WTC11 (cell line): ENCODE results near the gene ZBTB25. TPM values are rescaled to one million over a fixed set of nuclear protein-coding genes. Genes with fewer than 3 reads are reported as not detected.
A peak's percentile ranks its signal among the peaks of the same experiment; 100 is the strongest.

Source experiments
- ATAC-seq: fragments of 200-7000 bp; cut with Tn5 transposase; 2 replicates; pipeline ENCODE4 v1.10.0; 2021; ENCODE audit warnings: mild to moderate bottlenecking, moderate library complexity
- CTCF ChIA-PET: fragments of 300-600 bp; sonication (Branson Sonifier 250); formaldehyde crosslinking; loops from one replicate; lab custom pipeline; 2021; ENCODE audit warnings: antibody characterized with exemption; lab: Charles Lee
- POLR2A ChIA-PET: fragments of 350-600 bp; sonication (Branson Sonifier 250); formaldehyde crosslinking; loops from one replicate; lab custom pipeline; 2021; ENCODE audit warnings: antibody characterized with exemption; lab: Charles Lee
- DNase-seq: peaks from one replicate; pipeline ENCODE4 v3.0.0; 2021; ENCODE audit warnings: low spot score
- H3K27ac Mint-ChIP-seq: 2 replicates; pipeline ENCODE4 v1.8.0; 2021; ENCODE audit warnings: mixed read lengths
- H3K27me3 Mint-ChIP-seq: 2 replicates; pipeline ENCODE4 v1.8.0; 2021; ENCODE audit warnings: low read depth, mild to moderate bottlenecking, moderate library complexity, mixed read lengths
- H3K36me3 Mint-ChIP-seq: 2 replicates; pipeline ENCODE4 v1.8.0; 2021; ENCODE audit warnings: mixed read lengths
- H3K4me1 Mint-ChIP-seq: 2 replicates; pipeline ENCODE4 v1.8.0; 2022; ENCODE audit warnings: mixed read lengths
- H3K4me3 Mint-ChIP-seq: 2 replicates; pipeline ENCODE4 v1.8.0; 2021; ENCODE audit warnings: mild to moderate bottlenecking, moderate library complexity, mixed read lengths
- H3K9me3 Mint-ChIP-seq: 2 replicates; pipeline ENCODE4 v1.8.0; 2021; ENCODE audit warnings: mixed read lengths
- CREM ChIP-seq: sonication (generic); formaldehyde crosslinking; IDR thresholded peaks from 2 replicates; pipeline ENCODE4 v1.8.1; 2022; ENCODE audit warnings: mild to moderate bottlenecking, missing genetic modification reagents, moderate library complexity
- ETV6 ChIP-seq: sonication (generic); formaldehyde crosslinking; IDR thresholded peaks from 2 replicates; pipeline ENCODE4 v1.8.1; 2022; ENCODE audit warnings: mild to moderate bottlenecking, missing genetic modification reagents
- FOXK1 ChIP-seq: sonication (generic); formaldehyde crosslinking; IDR thresholded peaks from 2 replicates; pipeline ENCODE4 v1.8.0; 2022; ENCODE audit warnings: mild to moderate bottlenecking, moderate library complexity, missing genetic modification reagents
- FOXP1 ChIP-seq: sonication (generic); formaldehyde crosslinking; IDR thresholded peaks from 2 replicates; pipeline ENCODE4 v1.8.0; 2022; ENCODE audit warnings: missing genetic modification reagents, mild to moderate bottlenecking, moderate library complexity, borderline replicate concordance
- FOXP4 ChIP-seq: sonication (generic); formaldehyde crosslinking; IDR thresholded peaks from 2 replicates; pipeline ENCODE4 v1.8.0; 2022; ENCODE audit warnings: mild to moderate bottlenecking, missing genetic modification reagents
- HMGXB4 ChIP-seq: sonication (generic); formaldehyde crosslinking; IDR thresholded peaks from 2 replicates; pipeline ENCODE4 v1.8.1; 2023; ENCODE audit warnings: mild to moderate bottlenecking, moderate library complexity, missing genetic modification reagents
- JAZF1 ChIP-seq: fragments of 250-450 bp; sonication (Bioruptor Pico); IDR thresholded peaks from 2 replicates; pipeline ENCODE4 v1.9.0; 2021; ENCODE audit warnings: moderate library complexity, mild to moderate bottlenecking, inconsistent platforms
- KAT7 ChIP-seq: sonication (generic); formaldehyde crosslinking; IDR thresholded peaks from 2 replicates; pipeline ENCODE4 v1.8.1; 2023; ENCODE audit warnings: missing genetic modification reagents, mild to moderate bottlenecking, borderline replicate concordance
- NFE2L1 ChIP-seq: sonication (generic); formaldehyde crosslinking; IDR thresholded peaks from 2 replicates; pipeline ENCODE4 v1.8.1; 2023; ENCODE audit warnings: missing genetic modification reagents
- NFYB ChIP-seq: sonication (generic); formaldehyde crosslinking; conservative IDR thresholded peaks from 2 replicates; pipeline ENCODE4 v1.8.0; 2022; ENCODE audit warnings: low read depth, missing genetic modification reagents
- NR3C1 ChIP-seq: sonication (generic); formaldehyde crosslinking; conservative IDR thresholded peaks from 2 replicates; pipeline ENCODE4 v1.8.1; 2023; ENCODE audit warnings: low read depth, mild to moderate bottlenecking, missing genetic modification reagents
- PREB ChIP-seq: sonication (generic); formaldehyde crosslinking; IDR thresholded peaks from 2 replicates; pipeline ENCODE4 v1.8.1; 2022; ENCODE audit warnings: mild to moderate bottlenecking, missing genetic modification reagents, moderate library complexity, borderline replicate concordance
- TEAD1 ChIP-seq: sonication (generic); formaldehyde crosslinking; IDR thresholded peaks from 2 replicates; pipeline ENCODE4 v1.8.0; 2022; ENCODE audit warnings: mild to moderate bottlenecking, missing genetic modification reagents
- TEAD4 ChIP-seq: sonication (generic); formaldehyde crosslinking; IDR thresholded peaks from 2 replicates; pipeline ENCODE4 v1.8.0; 2022; ENCODE audit warnings: mild to moderate bottlenecking, missing genetic modification reagents
- ZNF219 ChIP-seq: sonication (generic); formaldehyde crosslinking; IDR thresholded peaks from 2 replicates; pipeline ENCODE4 v1.8.0; 2023; ENCODE audit warnings: missing genetic modification reagents, mild to moderate bottlenecking, borderline replicate concordance
- ZNF281 ChIP-seq: sonication (generic); formaldehyde crosslinking; IDR thresholded peaks from 2 replicates; pipeline ENCODE4 v1.8.0; 2023; ENCODE audit warnings: mild to moderate bottlenecking, missing genetic modification reagents
- ZNF396 ChIP-seq: fragments of 250-450 bp; sonication (Bioruptor Pico); IDR thresholded peaks from 2 replicates; pipeline ENCODE4 v1.8.0; 2021; ENCODE audit warnings: mild to moderate bottlenecking, moderate library complexity, borderline replicate concordance
- ZNF423 ChIP-seq: fragments of 250-450 bp; sonication (Bioruptor Pico); IDR thresholded peaks from 2 replicates; pipeline ENCODE4 v2.1.2; 2022; ENCODE audit warnings: mild to moderate bottlenecking, moderate library complexity
- ZNF671 ChIP-seq: fragments of 250-450 bp; sonication (Bioruptor Pico); IDR thresholded peaks from 2 replicates; pipeline ENCODE4 v1.8.0; 2021; ENCODE audit warnings: mild to moderate bottlenecking
- ZSCAN18 ChIP-seq: fragments of 250-450 bp; sonication (Bioruptor Pico); IDR thresholded peaks from 2 replicates; pipeline ENCODE4 v2.1.2; 2022; ENCODE audit warnings: mild to moderate bottlenecking, moderate library complexity
- total RNA-seq: library from RNA; stranded (reverse); gene quantifications from 3 replicates; pipeline ENCODE4 v1.2.3, GENCODE V29; 2021

The ZBTB25 gene
- total RNA-seq, 1 experiment from 2014 or later = 11.9 TPM

GRCh38 chr14:64478634-64479250 lies 24.9 kb downstream of the ZBTB25 start:
- ChIA-PET POLR2A (no interaction called here), CTCF (interaction anchor here (1.0 to 1.3 kb wide), 2 partner anchors 13 to 135 kb away, joined by 3 to 5 read pairs; partner anchors contain the start of gene AKAP5)
- Mint-ChIP-seq H3K27ac (no peak overlapping the region), H3K4me3 (no peak overlapping the region), H3K9me3 (no peaks in the 10 kb centered on the region), H3K27me3 (no peaks in the 10 kb centered on the region), H3K4me1 (peaks cover 9% of the 10 kb centered on the region; the same call in 1 of the 2 replicates), H3K36me3 (no peaks in the 10 kb centered on the region; the same call in 1 of the 2 replicates)
- no peak for DNase-seq
- ATAC-seq = no peak
- no peak for TF ChIP-seq KAT7 (CRISPR knock-in tag)
- TF ChIP-seq CREM (CRISPR knock-in tag) = no peak
- TF ChIP-seq TEAD4 (CRISPR knock-in tag) = no peak
- no peak for TF ChIP-seq ZNF671 (CRISPR knock-in tag)
- TF ChIP-seq ZNF396 (CRISPR knock-in tag) = no peak
- TF ChIP-seq ZNF219 = no peak
- TF ChIP-seq NFYB = no peak
- TF ChIP-seq ETV6 (CRISPR knock-in tag) = no peak
- TF ChIP-seq ZNF281 = no peak
- no peak for TF ChIP-seq HMGXB4 (CRISPR knock-in tag)
- no peak for TF ChIP-seq ZNF423
- TF ChIP-seq FOXP4 = no peak
- no peak for TF ChIP-seq FOXP1 (CRISPR knock-in tag)
- no peak for TF ChIP-seq NFE2L1 (CRISPR knock-in tag)

- Mint-ChIP-seq H3K9me3 (no peaks in the 10 kb centered on the region), H3K4me3 (no peak overlapping the region), H3K36me3 (no peaks in the 10 kb centered on the region; the same call in 1 of the 2 replicates), H3K27ac (0 out of 2 replicates have a peak overlapping the region, but pooled peaks have one; percentile 8), H3K27me3 (no peaks in the 10 kb centered on the region), H3K4me1 (peaks cover 13% of the 10 kb centered on the region; the same call in 1 of the 2 replicates)
- POLR2A ChIA-PET = interaction anchor here (0.6 kb wide), 1 partner anchor 584 kb away, joined by 3 read pairs; no protein-coding TSS in a partner anchor
- TF ChIP-seq TEAD1 (CRISPR knock-in tag) (no peak), JAZF1 (CRISPR knock-in tag) (no peak), FOXP1 (CRISPR knock-in tag) (no peak), FOXK1 (CRISPR knock-in tag) (no peak), NR3C1 (CRISPR knock-in tag) (no peak), ZSCAN18 (no peak), PREB (CRISPR knock-in tag) (no peak)
- CTCF ChIA-PET = interaction anchor here (1.0 to 1.5 kb wide), 2 partner anchors 35 to 132 kb away, joined by 4 to 5 read pairs; no protein-coding TSS in a partner anchor
- ATAC-seq (no peak), DNase-seq (no peak)
Observed at GRCh38 chr14:64476438-64476837, 27.2 kb downstream of the ZBTB25 start.
